ENCODE data around the gene CCN2.
"Not testable (repeated sequence)": the region's sequence is repeated elsewhere in the genome, so short reads cannot be mapped to it uniquely, and the experiment has no call there.

The CCN2 gene

GRCh38 chr6:131937703-131938631 is 13.2 kb downstream of the CCN2 start:
- DNase-seq (ENCODE audit: low spot score) = no peak

- no peak for DNase-seq (ENCODE audit: low spot score)
These were observed 13.9 kb downstream of the CCN2 start for GRCh38 chr6:131937226-131937625.

GRCh38 chr6:131936156-131936555 is 15.0 kb downstream of the CCN2 start:
- no peak for DNase-seq (ENCODE audit: low spot score)

- DNase-seq (ENCODE audit: low spot score) = no peak
These were observed 20.0 kb downstream of the CCN2 start for GRCh38 chr6:131931063-131931750.

GRCh38 chr6:131929976-131930375 is 21.2 kb downstream of the CCN2 start:
- no peak for DNase-seq (ENCODE audit: low spot score)

GRCh38 chr6:131929264-131929663 is 21.9 kb downstream of the CCN2 start:
- DNase-seq (ENCODE audit: low spot score) = no peak

- DNase-seq (ENCODE audit: low spot score) = peak; percentile 79
These were observed 26.2 kb downstream of the CCN2 start for GRCh38 chr6:131924881-131925474.

GRCh38 chr6:131923356-131923755 is 27.8 kb downstream of the CCN2 start:
- DNase-seq (ENCODE audit: low spot score) = peak; percentile 71

GRCh38 chr6:131920656-131921055 is 30.5 kb downstream of the CCN2 start:
- no peak for DNase-seq (ENCODE audit: low spot score)

- DNase-seq (ENCODE audit: low spot score) = no peak
These were observed 32.4 kb downstream of the CCN2 start for GRCh38 chr6:131918650-131919355.

- DNase-seq (ENCODE audit: low spot score) = no peak
These were observed 33.2 kb downstream of the CCN2 start for GRCh38 chr6:131917763-131918649.

GRCh38 chr6:131917318-131917717 is 33.9 kb downstream of the CCN2 start:
- no peak for DNase-seq (ENCODE audit: low spot score)

GRCh38 chr6:131916847-131917246 is 34.3 kb downstream of the CCN2 start:
- DNase-seq (ENCODE audit: low spot score) = no peak

GRCh38 chr6:131916091-131916796 is 34.9 kb downstream of the CCN2 start:
- DNase-seq (ENCODE audit: low spot score) = not testable (repeated sequence)

- DNase-seq (ENCODE audit: low spot score) = peak; percentile 77
These were observed 36.0 kb downstream of the CCN2 start for GRCh38 chr6:131914967-131915751.

- peak; percentile 32 for DNase-seq (ENCODE audit: low spot score)
These were observed 36.9 kb downstream of the CCN2 start for GRCh38 chr6:131914234-131914633.

- no peak for DNase-seq (ENCODE audit: low spot score)
These were observed 39.2 kb downstream of the CCN2 start for GRCh38 chr6:131911951-131912350.

- no peak for DNase-seq (ENCODE audit: low spot score)
These were observed 40.2 kb downstream of the CCN2 start for GRCh38 chr6:131910956-131911355.

GRCh38 chr6:131910219-131910589 is 41.0 kb downstream of the CCN2 start:
- DNase-seq (ENCODE audit: low spot score) = no peak

Measured in RKO (cell line).